Middle frontal gyrus (tissue), 1 donor: Measurements from ENCODE around the gene SMIM1.

Experiments used
- DNase-seq: peaks from one replicate; pipeline ENCODE4 v3.0.0-alpha.2; 2015; ENCODE audit warnings: low spot score; ENCODE audit errors: extremely low spot score

Gene SMIM1

GRCh38 chr1:3775490-3776230, 3.1 kb downstream of the SMIM1 start:
- DNase-seq, result no peak

DNA sequence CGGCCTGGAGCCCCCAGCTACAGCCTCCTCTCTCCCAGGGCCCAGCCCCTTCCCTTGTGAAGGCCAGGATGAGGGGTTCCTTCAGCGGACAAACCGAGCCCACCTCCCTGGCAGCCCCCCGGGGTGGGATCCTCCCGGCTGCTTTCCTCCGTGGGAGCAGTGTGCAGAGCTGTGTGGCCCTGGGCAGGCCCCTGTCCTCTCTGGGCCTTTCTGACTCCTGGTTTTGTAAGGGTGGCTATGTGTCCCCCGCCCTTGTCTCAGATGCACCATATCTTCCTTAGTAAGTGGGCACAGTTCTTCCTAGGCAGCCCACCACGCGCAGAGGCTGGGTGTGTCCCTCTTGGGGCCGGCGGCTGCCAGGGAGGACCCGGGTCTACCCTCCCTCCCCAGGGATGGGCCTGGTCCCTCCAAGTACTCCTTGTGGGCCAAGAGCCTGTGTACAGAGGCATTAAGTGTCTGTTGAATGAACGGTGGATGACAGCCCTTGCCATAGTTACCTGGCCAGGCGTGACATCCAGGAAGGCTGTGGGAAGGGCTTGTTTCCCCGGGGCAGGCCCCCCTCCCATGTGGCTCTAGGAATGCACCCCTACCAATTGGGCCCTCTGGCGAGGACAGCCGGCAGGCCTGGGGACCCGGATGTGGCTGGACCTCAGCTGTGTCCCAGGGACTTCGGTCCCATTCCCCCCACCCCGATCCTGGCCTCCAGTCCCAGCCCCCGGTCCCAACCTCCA, 3.8 kb downstream of the SMIM1 start:
- no peak for DNase-seq

DNA sequence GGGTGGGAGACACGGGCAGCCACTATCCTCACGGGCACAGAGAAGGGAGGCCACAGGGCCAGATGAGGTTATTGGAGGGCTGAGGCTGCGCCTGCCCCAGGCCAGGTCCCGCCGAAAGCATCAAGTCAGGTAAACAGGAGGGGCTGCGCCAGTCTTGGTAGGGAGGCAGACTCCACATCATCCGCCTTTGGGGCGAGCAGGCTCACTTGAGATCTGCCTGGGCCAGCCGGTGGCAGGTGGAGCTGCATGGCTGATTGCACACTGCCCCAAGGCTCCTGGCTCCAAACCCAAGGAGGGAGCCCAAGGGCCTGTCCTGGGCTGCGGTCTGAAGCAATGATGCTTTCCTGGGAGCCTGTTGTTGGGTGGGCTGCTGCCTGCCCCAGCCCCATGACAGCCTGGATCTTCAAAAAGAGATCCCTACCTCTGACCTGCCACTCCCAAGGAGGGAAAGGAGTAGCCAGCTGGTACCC, 4.6 kb downstream of the SMIM1 start:
- no peak for DNase-seq

- DNase-seq, result no peak
These were observed 5.4 kb downstream of the SMIM1 start for GRCh38 chr1:3777647-3778589.

DNA sequence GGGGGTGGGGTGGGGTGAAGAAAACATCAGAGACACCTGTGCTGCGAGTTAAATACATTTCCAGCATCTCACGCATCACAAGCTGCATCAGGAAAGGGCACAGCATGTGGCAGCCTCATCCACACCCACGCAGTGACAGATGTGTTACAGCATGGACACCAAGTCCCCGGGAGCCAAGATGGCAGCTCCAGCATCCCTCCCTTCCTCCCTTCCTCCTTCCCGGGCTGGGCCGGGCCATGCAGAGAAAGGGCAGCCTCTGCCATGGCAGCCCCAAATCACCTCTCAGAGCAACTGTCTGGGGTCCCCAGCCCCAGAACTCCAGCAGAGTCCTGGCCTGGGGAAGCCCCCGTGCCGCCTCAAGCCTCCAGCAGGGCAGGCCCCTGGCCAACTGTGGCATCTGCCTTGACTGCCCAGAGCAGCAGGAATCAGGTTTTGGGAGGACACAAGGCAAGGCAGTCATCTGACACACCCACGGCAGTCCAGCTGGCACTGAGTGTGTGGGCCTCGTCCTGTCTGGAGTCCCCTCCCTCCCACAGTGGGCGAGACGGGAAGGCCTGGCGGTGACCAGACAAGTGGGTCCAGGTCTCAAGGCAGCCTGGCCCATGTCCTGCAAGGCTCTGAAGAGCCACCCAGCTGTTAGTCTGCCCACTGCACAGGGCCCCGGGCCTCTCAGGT, 6.2 kb downstream of the SMIM1 start:
- DNase-seq, result no peak

- DNase-seq, result no peak
These were observed 6.8 kb downstream of the SMIM1 start for GRCh38 chr1:3779265-3779911.

DNA sequence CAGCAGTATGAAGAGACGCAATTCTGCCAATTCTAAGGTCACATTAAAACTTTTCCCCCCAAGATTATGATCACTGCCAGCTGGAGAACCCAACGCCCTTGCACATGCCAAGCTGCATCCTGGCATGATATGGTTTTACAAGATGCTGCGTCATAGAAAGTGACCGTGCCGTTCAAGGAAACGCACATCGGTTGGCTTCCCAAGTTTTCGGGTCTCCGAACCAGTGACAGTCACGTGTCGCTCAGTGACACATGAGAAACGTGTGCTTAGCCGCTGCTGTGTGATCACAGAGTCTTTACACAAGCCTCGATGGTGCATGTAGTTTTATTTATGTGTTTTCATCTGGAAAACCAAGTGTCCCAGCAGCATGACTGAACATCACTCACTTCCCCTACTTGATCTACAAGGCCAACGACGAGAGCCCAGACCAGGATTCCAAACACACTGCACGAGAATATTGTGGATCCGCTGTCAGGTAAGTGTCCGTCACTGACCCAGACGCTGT, 7.4 kb downstream of the SMIM1 start:
- DNase-seq, result no peak

- no peak for DNase-seq
These were observed 8.4 kb downstream of the SMIM1 start for GRCh38 chr1:3780901-3781300.

DNA sequence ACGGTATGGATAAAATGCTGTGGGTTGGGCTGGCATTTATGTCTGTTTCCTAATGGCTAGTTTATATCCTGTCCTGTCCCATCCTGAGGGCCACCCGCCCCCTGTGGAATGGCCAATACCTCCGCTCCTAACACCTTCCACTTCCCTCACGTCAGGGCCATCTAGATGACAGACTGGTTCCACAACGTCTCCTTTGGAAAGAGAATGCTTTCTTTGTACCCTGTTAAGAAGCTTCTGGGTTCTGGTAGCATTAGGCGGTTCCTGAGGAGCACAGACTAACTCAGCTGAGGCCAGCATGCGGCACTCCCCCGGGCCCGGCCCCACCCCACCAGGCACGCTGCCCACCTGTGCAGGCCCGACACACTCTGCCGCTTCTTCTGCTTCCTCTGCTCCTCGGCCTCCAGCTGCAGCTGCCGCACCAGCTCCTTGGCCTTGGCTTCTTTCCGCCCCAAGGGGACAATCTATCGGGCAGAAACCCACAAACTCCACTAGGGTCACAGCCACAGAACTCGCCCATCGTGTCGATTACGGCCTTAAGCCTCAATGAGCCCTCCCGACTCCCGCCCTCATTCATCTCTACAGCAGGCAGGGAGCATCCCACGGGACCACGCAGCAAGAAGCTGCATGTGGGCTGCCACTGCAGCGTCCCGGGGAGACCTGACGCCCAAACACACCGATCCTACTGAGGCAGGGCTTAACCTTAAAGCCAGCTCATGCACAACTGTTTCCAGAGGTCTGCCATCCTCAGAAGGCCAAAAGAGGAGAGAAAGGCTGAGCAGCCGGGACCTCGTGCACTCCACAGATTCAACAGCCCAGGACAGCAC, 11.3 kb downstream of the SMIM1 start:
- DNase-seq, result no peak

DNA sequence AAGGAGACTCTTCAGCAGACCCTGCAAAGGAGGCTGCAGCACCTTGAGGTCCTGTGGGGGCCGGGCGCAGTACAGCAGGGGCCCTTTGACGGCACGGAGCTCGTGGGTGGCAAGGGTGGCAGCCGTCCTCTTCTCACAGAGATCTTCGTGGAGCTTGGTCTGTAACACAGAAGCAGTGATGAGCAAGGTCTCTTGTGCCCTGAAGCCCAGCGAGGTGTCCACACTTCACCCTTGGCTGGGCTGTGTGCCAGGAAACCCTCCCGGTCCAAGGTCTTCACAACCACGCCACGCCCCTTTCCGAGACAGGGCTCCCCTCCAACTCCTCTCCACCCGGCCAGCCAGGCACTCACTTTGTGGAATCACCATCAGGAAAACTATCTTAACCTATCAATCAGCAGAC, 12.5 kb downstream of the SMIM1 start:
- no peak for DNase-seq

DNA sequence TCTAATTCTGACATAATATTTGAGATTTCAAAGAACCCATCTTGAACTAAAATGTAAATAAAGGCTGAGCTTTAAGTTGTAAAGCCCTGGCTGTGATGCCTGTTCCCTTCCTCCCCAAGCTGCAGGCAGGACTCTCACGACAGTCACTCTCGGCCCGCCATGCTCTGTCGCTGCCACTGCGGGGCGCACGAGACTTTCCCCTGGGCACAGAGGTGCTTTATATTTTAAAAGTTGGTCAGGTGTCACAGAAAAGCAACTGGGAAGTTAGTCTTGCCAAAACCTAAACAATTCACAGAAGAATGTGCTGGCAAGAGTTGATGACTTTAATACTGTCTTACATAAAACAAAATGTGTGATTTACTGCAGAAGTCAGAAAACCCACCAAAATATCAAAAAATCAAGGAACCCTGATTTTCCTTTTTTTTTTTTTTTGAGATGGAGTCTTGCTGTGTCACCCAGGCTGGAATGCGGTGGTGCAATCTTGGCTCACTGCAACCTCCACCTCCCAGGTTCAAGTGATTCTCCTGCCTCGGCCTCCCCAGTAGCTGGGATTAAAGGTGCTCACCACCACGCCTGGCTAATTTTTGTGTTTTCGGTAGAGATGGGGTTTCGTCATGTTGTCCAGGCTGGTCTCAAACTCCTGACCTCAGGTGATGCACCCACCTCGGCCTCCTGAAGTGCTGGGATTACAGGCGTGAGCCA, 13.1 kb downstream of the SMIM1 start:
- no peak for DNase-seq

GRCh38 chr1:3786468-3787348, 14.2 kb downstream of the SMIM1 start:
- no peak for DNase-seq

DNA sequence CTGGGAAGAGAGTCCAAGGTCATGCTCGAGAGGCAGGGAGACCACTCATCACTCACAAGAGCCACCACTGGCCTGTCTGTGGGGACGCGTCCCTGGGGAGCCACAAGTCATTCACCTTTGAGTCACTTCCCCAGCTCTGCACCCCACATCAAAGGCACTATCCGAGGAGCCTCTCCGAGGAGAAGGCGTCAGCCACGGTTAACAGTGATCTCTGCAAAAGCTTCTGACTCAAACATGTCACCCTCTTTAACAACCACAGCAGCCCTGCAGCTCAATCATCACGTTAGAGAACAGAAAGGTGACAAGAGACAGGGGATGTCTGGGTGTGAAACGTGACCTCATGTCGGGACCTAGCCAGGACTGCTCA, 14.8 kb downstream of the SMIM1 start:
- no peak for DNase-seq

GRCh38 chr1:3787745-3788605, 15.4 kb downstream of the SMIM1 start:
- DNase-seq, result no peak

GRCh38 chr1:3788756-3789420, 16.3 kb downstream of the SMIM1 start:
- DNase-seq, result no peak
